WTC11 (cell line): Measurements from ENCODE around the gene ACSBG1. TPM values are rescaled to one million over a fixed set of nuclear protein-coding genes. Genes with fewer than 3 reads are reported as not detected.

Experiments
- ATAC-seq: fragments of 200-7000 bp; cut with Tn5 transposase; 2 replicates; pipeline ENCODE4 v1.10.0; 2021; ENCODE audit warnings: mild to moderate bottlenecking, moderate library complexity
- CTCF ChIA-PET: fragments of 300-600 bp; sonication (Branson Sonifier 250); formaldehyde crosslinking; loops from one replicate; lab custom pipeline; 2021; ENCODE audit warnings: antibody characterized with exemption; lab: Charles Lee
- POLR2A ChIA-PET: fragments of 350-600 bp; sonication (Branson Sonifier 250); formaldehyde crosslinking; loops from one replicate; lab custom pipeline; 2021; ENCODE audit warnings: antibody characterized with exemption; lab: Charles Lee
- DNase-seq: peaks from one replicate; pipeline ENCODE4 v3.0.0; 2021; ENCODE audit warnings: low spot score
- H3K27ac Mint-ChIP-seq: 2 replicates; pipeline ENCODE4 v1.8.0; 2021; ENCODE audit warnings: mixed read lengths
- H3K27me3 Mint-ChIP-seq: 2 replicates; pipeline ENCODE4 v1.8.0; 2021; ENCODE audit warnings: low read depth, mild to moderate bottlenecking, moderate library complexity, mixed read lengths
- H3K36me3 Mint-ChIP-seq: 2 replicates; pipeline ENCODE4 v1.8.0; 2021; ENCODE audit warnings: mixed read lengths
- H3K4me1 Mint-ChIP-seq: 2 replicates; pipeline ENCODE4 v1.8.0; 2022; ENCODE audit warnings: mixed read lengths
- H3K4me3 Mint-ChIP-seq: 2 replicates; pipeline ENCODE4 v1.8.0; 2021; ENCODE audit warnings: mild to moderate bottlenecking, moderate library complexity, mixed read lengths
- H3K9me3 Mint-ChIP-seq: 2 replicates; pipeline ENCODE4 v1.8.0; 2021; ENCODE audit warnings: mixed read lengths
- AFF4 ChIP-seq: sonication (generic); formaldehyde crosslinking; IDR thresholded peaks from 2 replicates; pipeline ENCODE4 v1.8.1; 2023; ENCODE audit warnings: mild to moderate bottlenecking, missing genetic modification reagents, borderline replicate concordance
- CREM ChIP-seq: sonication (generic); formaldehyde crosslinking; IDR thresholded peaks from 2 replicates; pipeline ENCODE4 v1.8.1; 2022; ENCODE audit warnings: mild to moderate bottlenecking, missing genetic modification reagents, moderate library complexity
- FOXP1 ChIP-seq: sonication (generic); formaldehyde crosslinking; IDR thresholded peaks from 2 replicates; pipeline ENCODE4 v1.8.0; 2022; ENCODE audit warnings: missing genetic modification reagents, mild to moderate bottlenecking, moderate library complexity, borderline replicate concordance
- HMGXB4 ChIP-seq: sonication (generic); formaldehyde crosslinking; IDR thresholded peaks from 2 replicates; pipeline ENCODE4 v1.8.1; 2023; ENCODE audit warnings: mild to moderate bottlenecking, moderate library complexity, missing genetic modification reagents
- IRF2 ChIP-seq: sonication (generic); formaldehyde crosslinking; IDR thresholded peaks from 2 replicates; pipeline ENCODE4 v1.8.0; 2022; ENCODE audit warnings: low read depth, missing genetic modification reagents, borderline replicate concordance
- MXD4 ChIP-seq: fragments of 250-450 bp; sonication (Bioruptor Pico); IDR thresholded peaks from 2 replicates; pipeline ENCODE4 v1.8.0; 2021; ENCODE audit warnings: mild to moderate bottlenecking, moderate library complexity, borderline replicate concordance
- MYBL2 ChIP-seq: sonication (generic); formaldehyde crosslinking; IDR thresholded peaks from 2 replicates; pipeline ENCODE4 v1.8.1; 2023; ENCODE audit warnings: mild to moderate bottlenecking, moderate library complexity, missing genetic modification reagents
- NFATC4 ChIP-seq: fragments of 250-450 bp; sonication (Bioruptor Pico); IDR thresholded peaks from 2 replicates; pipeline ENCODE4 v1.9.0; 2021; ENCODE audit warnings: mild to moderate bottlenecking
- NFE2L1 ChIP-seq: sonication (generic); formaldehyde crosslinking; IDR thresholded peaks from 2 replicates; pipeline ENCODE4 v1.8.1; 2023; ENCODE audit warnings: missing genetic modification reagents
- PRDM15 ChIP-seq: sonication (generic); formaldehyde crosslinking; IDR thresholded peaks from 2 replicates; pipeline ENCODE4 v1.8.0; 2022; ENCODE audit warnings: missing genetic modification reagents
- TEAD1 ChIP-seq: sonication (generic); formaldehyde crosslinking; IDR thresholded peaks from 2 replicates; pipeline ENCODE4 v1.8.0; 2022; ENCODE audit warnings: mild to moderate bottlenecking, missing genetic modification reagents
- USF2 ChIP-seq: sonication (generic); formaldehyde crosslinking; IDR thresholded peaks from 2 replicates; pipeline ENCODE4 v1.8.1; 2023; ENCODE audit warnings: mild to moderate bottlenecking, missing genetic modification reagents, moderate library complexity
- ZNF263 ChIP-seq: sonication (generic); formaldehyde crosslinking; IDR thresholded peaks from 2 replicates; pipeline ENCODE4 v1.8.1; 2022; ENCODE audit warnings: low read depth, mild to moderate bottlenecking, moderate library complexity, missing genetic modification reagents
- ZNF317 ChIP-seq: sonication (generic); formaldehyde crosslinking; IDR thresholded peaks from 2 replicates; pipeline ENCODE4 v1.8.1; 2023; ENCODE audit warnings: low read depth, mild to moderate bottlenecking, moderate library complexity, missing genetic modification reagents, borderline replicate concordance
- ZNF396 ChIP-seq: fragments of 250-450 bp; sonication (Bioruptor Pico); IDR thresholded peaks from 2 replicates; pipeline ENCODE4 v1.8.0; 2021; ENCODE audit warnings: mild to moderate bottlenecking, moderate library complexity, borderline replicate concordance
- total RNA-seq: library from RNA; stranded (reverse); gene quantifications from 3 replicates; pipeline ENCODE4 v1.2.3, GENCODE V29; 2021
- TF ChIP-seq, protein P1 (sequence below): fragments of 250-450 bp; sonication (Bioruptor Pico); IDR thresholded peaks from 2 replicates; pipeline ENCODE4 v1.9.0; 2021; ENCODE audit warnings: moderate library complexity, mild to moderate bottlenecking, inconsistent platforms, borderline replicate concordance
- TF ChIP-seq, protein P2 (sequence below): sonication (generic); formaldehyde crosslinking; IDR thresholded peaks from 2 replicates; pipeline ENCODE4 v1.8.1; 2023; ENCODE audit warnings: mild to moderate bottlenecking, missing genetic modification reagents

Gene ACSBG1
- total RNA-seq, 1 experiment from 2014 or later: 5.8 TPM

GRCh38 chr15:78255421-78256043 lies 21.2 kb upstream of the ACSBG1 start:
- Mint-ChIP-seq H3K9me3 (no peaks in the 10 kb centered on the region), H3K27ac (no peak overlapping the region), H3K4me3 (no peak overlapping the region), H3K27me3 (peaks cover 6% of the 10 kb centered on the region; the same call in 1 of the 2 replicates), H3K36me3 (no peaks in the 10 kb centered on the region), H3K4me1 (peaks cover 3% of the 10 kb centered on the region; the same call in 1 of the 2 replicates)
- POLR2A ChIA-PET: no interaction called here
- DNase-seq (no peak), ATAC-seq (no peak)
- CTCF ChIA-PET: no interaction called here
- no peak for TF ChIP-seq PRDM15 (CRISPR knock-in tag)
- no peak for TF ChIP-seq ZNF263
- TF ChIP-seq MXD4 (CRISPR knock-in tag): no peak
- TF ChIP-seq ZNF396: no peak
- TF ChIP-seq, protein P1, sequence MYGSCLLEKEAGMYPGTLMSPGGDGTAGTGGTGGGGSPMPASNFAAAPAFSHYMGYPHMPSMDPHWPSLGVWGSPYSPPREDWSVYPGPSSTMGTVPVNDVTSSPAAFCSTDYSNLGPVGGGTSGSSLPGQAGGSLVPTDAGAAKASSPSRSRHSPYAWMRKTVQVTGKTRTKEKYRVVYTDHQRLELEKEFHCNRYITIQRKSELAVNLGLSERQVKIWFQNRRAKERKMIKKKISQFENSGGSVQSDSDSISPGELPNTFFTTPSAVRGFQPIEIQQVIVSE (CRISPR knock-in tag): no peak
- no peak for TF ChIP-seq ZNF317 (CRISPR knock-in tag)
- no peak for TF ChIP-seq TEAD1 (CRISPR knock-in tag)
- no peak for TF ChIP-seq AFF4 (CRISPR knock-in tag)
- no peak for TF ChIP-seq NFATC4 (CRISPR knock-in tag)
- TF ChIP-seq IRF2: no peak
- TF ChIP-seq, protein P2, sequence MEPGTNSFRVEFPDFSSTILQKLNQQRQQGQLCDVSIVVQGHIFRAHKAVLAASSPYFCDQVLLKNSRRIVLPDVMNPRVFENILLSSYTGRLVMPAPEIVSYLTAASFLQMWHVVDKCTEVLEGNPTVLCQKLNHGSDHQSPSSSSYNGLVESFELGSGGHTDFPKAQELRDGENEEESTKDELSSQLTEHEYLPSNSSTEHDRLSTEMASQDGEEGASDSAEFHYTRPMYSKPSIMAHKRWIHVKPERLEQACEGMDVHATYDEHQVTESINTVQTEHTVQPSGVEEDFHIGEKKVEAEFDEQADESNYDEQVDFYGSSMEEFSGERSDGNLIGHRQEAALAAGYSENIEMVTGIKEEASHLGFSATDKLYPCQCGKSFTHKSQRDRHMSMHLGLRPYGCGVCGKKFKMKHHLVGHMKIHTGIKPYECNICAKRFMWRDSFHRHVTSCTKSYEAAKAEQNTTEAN (CRISPR knock-in tag): no peak
- no peak for TF ChIP-seq HMGXB4 (CRISPR knock-in tag)
- no peak for TF ChIP-seq USF2
- TF ChIP-seq NFE2L1 (CRISPR knock-in tag): no peak
- no peak for TF ChIP-seq MYBL2 (CRISPR knock-in tag)
- no peak for TF ChIP-seq FOXP1 (CRISPR knock-in tag)
- no peak for TF ChIP-seq CREM (CRISPR knock-in tag)
